ENCODE data around the gene NTRK3.

The NTRK3 gene

DNA sequence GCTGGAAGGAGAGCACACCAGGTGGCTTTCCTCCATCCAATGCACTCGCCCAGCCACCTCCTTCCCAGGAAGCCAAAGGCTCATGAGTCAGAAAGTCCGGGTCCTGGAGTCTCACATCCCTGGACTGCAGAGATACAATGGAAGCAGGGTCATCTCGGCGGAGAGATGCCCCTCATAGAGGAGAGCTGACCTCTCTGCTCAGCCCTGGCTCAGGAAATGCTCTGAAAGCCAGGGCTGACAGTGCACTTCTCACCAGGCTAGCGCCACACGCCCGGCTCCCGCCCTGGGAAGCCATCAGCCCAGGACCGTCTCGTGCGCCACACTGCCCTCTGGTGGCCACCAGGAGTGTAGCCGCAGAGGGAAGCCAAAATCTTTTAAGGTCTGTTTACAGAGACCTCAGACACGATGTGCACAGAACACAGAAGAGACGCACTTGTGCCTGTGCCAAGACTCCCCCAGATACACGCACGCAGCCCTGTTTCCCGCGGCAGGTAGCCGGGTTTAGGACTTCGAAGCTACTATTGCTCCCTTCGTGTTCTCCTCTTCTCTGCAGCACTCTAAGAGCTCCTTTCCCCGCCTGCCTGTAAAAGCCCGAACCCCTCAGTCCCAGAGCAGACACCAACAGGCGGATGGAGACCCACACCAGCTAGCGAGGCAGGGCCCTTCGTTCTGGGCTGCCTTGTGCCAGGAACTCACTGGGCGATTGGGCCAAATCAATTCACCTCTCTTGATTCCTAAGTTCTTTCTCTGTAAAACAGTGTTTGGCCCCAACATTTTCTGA, 9.7 kb downstream of the NTRK3 start:
- no peak overlapping the region for H3K4me3 ChIP-seq (ENCODE audit: low read length)
- no peak for TF ChIP-seq ZNF274 (IDR thresholded peaks at IDR 0.05; ENCODE audit: low read depth, low read length)

GRCh38 chr15:88246081-88246480, 10.5 kb downstream of the NTRK3 start:
- no peak overlapping the region for H3K4me3 ChIP-seq (ENCODE audit: low read length)
- TF ChIP-seq ZNF274 (IDR thresholded peaks at IDR 0.05; ENCODE audit: low read depth, low read length) = no peak

DNA sequence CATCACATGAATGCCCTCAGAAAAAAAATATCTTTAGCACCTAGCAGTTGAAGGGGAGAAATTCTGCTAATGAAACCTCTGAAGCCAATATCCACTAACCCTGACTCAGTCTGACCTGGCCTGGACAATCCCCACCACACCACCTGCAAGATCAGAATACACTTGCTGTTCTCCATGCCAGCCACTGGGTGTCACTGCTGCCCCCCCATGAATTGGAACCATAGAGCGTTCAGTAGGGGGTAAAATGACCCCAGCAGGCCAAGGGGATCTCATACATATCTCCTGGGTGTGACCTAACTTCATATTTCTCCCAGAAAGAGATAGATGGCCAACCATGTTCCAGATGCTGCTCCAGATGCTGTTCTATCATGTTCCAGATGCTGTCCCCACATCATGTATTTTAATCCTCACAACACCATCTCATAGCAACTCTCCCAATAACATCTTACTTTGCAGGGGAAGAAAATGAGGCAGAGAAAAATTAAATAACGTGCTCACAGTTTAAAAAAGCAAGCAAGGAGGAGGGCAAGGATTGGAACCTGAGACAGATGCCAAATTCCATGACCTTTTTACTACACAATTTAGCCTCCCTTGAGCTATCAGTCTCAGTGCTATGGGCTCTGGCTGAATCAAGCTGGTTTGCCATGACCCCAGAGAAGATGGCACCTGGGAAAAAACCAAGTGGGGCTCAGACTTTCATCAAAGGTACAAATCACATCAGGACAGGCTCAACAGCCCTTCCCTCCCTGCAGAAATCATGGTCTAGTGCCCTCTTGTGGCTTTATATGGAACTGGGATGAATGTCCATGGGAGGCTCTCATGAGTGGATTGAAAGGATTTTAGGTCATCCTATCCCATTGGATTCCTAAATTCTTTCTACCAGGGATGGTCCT, 12.4 kb downstream of the NTRK3 start:
- H3K4me3 ChIP-seq (ENCODE audit: low read length) = no peak overlapping the region
- TF ChIP-seq ZNF274 (IDR thresholded peaks at IDR 0.05; ENCODE audit: low read depth, low read length) = no peak

DNA sequence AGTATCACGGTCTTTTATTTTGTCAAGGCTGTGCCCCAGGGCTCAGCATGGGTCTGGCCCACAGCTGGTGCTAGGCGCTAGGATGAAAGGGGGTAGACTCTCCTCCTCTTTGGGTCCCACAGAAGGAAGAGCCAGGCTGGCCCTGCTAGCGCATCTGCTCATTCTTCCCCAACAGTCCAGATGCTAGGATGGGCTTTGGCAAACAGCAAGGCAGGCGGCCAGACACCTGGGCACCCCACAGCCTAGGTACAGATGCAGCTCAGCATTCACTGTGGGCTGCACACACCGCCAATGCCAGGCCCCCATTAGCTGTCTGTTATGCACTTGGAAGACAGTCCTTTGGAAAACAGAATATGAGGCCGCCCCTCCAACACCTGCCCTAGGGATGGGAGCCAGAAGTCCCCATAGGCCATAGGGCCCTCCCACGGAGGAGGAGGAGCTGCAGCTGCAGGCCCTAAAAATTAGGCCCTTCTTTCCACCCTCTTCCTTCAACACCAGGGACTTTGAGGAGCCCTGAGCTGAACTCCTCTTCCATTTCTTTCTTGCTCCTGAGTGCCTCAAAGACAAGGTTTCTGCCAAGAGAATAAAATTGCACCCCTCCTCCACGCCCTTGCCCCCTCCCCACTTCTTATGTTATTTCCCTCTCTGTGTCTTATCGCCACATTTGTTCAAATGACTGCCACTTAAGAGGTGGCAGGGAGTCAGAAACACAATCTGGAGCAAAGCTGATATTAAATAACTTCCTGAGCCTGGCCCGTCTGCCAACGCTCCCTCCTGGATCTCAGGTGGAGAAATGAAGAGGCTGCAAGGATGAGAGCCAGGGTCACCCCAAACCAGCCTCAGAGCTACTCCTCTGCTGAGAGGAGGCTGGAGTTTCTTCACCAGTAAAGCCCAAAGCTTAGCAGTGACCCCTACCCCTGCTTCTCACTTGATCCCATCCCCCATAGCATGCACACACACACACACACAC, 13.7 kb downstream of the NTRK3 start:
- H3K4me3 ChIP-seq (ENCODE audit: low read length) = no peak overlapping the region
- TF ChIP-seq ZNF274 (IDR thresholded peaks at IDR 0.05; ENCODE audit: low read depth, low read length) = no peak

GRCh38 chr15:88241461-88241860, 15.1 kb downstream of the NTRK3 start:
- no peak overlapping the region for H3K4me3 ChIP-seq (ENCODE audit: low read length)
- no peak for TF ChIP-seq ZNF274 (IDR thresholded peaks at IDR 0.05; ENCODE audit: low read depth, low read length)

DNA sequence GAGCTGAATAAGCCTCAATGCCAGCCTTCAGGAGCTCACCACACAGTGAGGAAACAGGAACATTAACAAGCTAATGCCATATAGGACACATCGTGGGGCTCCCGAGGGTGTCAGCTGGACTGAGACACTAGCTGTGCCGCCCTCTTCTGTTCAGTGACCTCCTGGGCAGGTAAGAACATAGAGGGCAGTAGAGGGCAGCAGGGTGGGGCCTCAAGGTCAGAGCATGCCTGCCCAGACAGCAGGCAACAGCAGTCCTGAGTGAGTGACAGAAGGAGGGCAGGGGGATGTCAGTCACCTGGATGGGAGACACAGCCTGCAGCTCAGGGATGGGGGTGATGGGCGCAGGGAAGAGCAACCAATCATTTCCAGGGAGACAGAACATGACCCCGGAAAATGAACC, 15.5 kb downstream of the NTRK3 start:
- no peak overlapping the region for H3K4me3 ChIP-seq (ENCODE audit: low read length)
- TF ChIP-seq ZNF274 (IDR thresholded peaks at IDR 0.05; ENCODE audit: low read depth, low read length) = no peak

- no peak overlapping the region for H3K4me3 ChIP-seq (ENCODE audit: low read length)
- no peak for TF ChIP-seq ZNF274 (IDR thresholded peaks at IDR 0.05; ENCODE audit: low read depth, low read length)
These were observed 16.9 kb downstream of the NTRK3 start for GRCh38 chr15:88239594-88239993.

DNA sequence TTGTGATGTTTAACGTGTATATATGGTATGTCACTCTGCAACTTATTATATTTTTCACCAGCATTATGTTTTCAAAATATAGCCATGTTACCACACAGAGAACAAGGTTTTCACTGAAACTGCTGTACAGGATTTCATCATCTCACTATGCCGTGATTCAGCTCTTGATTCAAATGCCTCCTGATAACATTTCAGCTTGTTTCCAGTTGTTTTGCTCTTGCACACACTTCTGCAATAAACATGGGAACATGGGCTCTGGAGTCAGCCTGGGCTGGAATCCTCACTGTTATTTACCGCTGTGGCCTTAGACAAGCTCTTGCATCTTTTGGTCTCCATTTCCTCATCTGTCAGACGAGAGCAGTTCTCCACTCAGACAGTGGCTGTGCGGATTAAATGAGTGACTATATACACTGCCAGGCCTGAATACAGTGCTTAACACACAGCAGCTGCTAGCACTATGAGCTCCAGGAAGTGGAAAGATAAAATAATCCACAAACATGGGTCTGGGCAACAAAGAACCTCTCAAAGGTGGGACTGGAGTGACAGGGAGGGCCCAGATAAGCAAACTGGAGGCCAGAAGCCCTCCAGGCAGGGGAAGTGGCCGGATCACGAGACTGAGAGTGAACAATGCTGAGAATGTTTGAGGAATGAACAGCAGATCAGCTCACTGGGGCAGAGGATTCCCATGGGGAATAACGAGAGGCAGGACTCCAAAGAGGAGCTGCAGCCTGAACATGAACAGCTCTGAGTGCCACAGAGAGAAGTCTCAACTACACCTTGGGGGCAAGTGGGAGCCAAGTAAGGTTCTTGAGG, 17.7 kb downstream of the NTRK3 start:
- H3K4me3 ChIP-seq (ENCODE audit: low read length) = no peak overlapping the region
- TF ChIP-seq ZNF274 (IDR thresholded peaks at IDR 0.05; ENCODE audit: low read depth, low read length) = no peak

- no peak overlapping the region for H3K4me3 ChIP-seq (ENCODE audit: low read length)
- TF ChIP-seq ZNF274 (IDR thresholded peaks at IDR 0.05; ENCODE audit: low read depth, low read length) = no peak
These were observed 21.8 kb downstream of the NTRK3 start for GRCh38 chr15:88234711-88235110.

GRCh38 chr15:88233921-88234320, 22.6 kb downstream of the NTRK3 start:
- H3K4me3 ChIP-seq (ENCODE audit: low read length) = no peak overlapping the region
- TF ChIP-seq ZNF274 (IDR thresholded peaks at IDR 0.05; ENCODE audit: low read depth, low read length) = no peak

DNA sequence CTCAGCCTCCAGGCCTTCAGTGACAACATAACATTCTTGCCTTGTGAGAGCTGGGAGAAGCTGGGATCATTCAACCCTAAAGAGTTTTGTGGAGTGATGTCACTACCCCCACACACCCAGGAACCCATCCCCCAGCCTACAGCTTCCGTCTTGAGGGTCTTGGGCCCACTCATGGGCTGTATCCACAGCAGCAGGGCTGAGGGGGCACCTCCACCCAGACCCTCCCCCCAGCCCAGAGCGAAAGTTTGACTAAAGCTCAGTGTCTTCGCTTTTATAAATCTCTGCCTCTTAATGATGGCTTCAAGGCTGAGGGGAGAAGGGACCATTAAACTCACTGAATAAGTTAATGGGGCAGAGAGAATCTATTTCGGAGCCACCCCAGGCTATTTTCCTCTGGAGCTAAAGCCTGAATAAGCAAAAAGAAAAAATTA, 23.8 kb downstream of the NTRK3 start:
- no peak for TF ChIP-seq ZNF274 (IDR thresholded peaks at IDR 0.05; ENCODE audit: low read depth, low read length)
- H3K4me3 ChIP-seq (ENCODE audit: low read length) = no peak overlapping the region

- H3K4me3 ChIP-seq (ENCODE audit: low read length) = no peak overlapping the region
- no peak for TF ChIP-seq ZNF274 (IDR thresholded peaks at IDR 0.05; ENCODE audit: low read depth, low read length)
These were observed 24.5 kb downstream of the NTRK3 start for GRCh38 chr15:88231909-88232644.
